ENCODE measurements around the gene OXSR1.

Gene OXSR1

DNA sequence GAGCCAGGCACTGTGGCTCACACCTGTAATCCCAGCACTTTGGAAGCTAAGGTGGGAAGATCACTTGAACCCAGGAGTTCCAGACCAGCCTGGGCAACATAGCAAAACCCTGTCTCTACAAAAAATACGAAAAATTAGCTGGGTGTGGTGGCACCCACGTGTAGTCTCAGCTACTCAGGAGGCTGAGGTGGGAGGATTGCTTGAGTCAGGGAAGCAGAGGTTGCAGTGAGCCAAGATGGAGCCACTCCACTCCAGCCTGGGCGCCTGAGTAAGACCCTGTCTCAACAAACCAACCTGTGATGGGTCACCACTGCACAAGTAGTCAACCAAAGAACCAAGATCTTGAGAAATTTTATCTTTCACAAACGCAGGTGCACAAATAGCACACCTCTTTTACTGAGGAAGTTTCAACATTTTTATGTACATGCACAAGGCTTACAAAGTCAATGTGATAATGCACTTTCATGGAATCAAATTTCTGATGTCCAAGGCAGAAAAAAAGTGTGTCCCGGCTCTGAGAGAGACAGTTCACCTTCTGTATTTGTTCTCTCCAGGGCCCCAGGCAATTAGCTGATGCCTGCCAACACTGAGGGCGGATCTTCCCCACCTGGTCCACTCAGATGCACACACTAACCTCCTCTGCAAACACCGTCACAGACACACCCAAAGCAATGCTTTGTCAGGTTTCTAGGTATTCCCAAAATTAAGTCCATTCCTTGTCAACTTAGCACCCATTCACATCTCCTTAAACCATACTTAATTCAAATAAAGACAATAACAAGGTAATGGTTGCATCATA is 40.8 kb upstream of the OXSR1 start:
- no peaks in the 10 kb centered on the region for H3K9me3 ChIP-seq (ENCODE audit: insufficient read depth, low read depth, low read length)
- H3K27me3 ChIP-seq (ENCODE audit: insufficient read depth, low read length, poor library complexity, severe bottlenecking): no peaks in the 10 kb centered on the region
- H3K36me3 ChIP-seq (ENCODE audit: insufficient read depth, low read length): peaks cover 65% of the 10 kb centered on the region; the same call in 1 of the 2 replicates
- no peak overlapping the region for H3K4me2 ChIP-seq (ENCODE audit: low read depth, low read length, poor library complexity, severe bottlenecking)
- no peak overlapping the region for H2AFZ ChIP-seq (ENCODE audit: low read length)
- TF ChIP-seq, protein P1, sequence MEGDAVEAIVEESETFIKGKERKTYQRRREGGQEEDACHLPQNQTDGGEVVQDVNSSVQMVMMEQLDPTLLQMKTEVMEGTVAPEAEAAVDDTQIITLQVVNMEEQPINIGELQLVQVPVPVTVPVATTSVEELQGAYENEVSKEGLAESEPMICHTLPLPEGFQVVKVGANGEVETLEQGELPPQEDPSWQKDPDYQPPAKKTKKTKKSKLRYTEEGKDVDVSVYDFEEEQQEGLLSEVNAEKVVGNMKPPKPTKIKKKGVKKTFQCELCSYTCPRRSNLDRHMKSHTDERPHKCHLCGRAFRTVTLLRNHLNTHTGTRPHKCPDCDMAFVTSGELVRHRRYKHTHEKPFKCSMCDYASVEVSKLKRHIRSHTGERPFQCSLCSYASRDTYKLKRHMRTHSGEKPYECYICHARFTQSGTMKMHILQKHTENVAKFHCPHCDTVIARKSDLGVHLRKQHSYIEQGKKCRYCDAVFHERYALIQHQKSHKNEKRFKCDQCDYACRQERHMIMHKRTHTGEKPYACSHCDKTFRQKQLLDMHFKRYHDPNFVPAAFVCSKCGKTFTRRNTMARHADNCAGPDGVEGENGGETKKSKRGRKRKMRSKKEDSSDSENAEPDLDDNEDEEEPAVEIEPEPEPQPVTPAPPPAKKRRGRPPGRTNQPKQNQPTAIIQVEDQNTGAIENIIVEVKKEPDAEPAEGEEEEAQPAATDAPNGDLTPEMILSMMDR (conservative IDR thresholded peaks at IDR 0.05; ENCODE audit: low read length): no peak
- no peak for TF ChIP-seq EZH2phosphoT487 (IDR thresholded peaks at IDR 0.05; ENCODE audit: borderline replicate concordance)
- no peaks in the 10 kb centered on the region for H3K9me2 ChIP-seq (replicated peaks; ENCODE audit: low read depth, low read length)
- H3K9ac ChIP-seq (ENCODE audit: low read depth, low read length, poor library complexity, severe bottlenecking): no peak overlapping the region
- no peaks in the 10 kb centered on the region for H3K79me2 ChIP-seq (ENCODE audit: insufficient read depth, low read length)
- H3K4me3 ChIP-seq (ENCODE audit: low read length, poor library complexity, severe bottlenecking): no peak overlapping the region
- H3K4me1 ChIP-seq (ENCODE audit: insufficient read depth, low read length, poor library complexity, severe bottlenecking): no peaks in the 10 kb centered on the region
- no peaks in the 10 kb centered on the region for H3F3A ChIP-seq (ENCODE audit: low read depth)
- H4K20me1 ChIP-seq (ENCODE audit: insufficient read depth, low read length, poor library complexity, severe bottlenecking): no peaks in the 10 kb centered on the region

DNA sequence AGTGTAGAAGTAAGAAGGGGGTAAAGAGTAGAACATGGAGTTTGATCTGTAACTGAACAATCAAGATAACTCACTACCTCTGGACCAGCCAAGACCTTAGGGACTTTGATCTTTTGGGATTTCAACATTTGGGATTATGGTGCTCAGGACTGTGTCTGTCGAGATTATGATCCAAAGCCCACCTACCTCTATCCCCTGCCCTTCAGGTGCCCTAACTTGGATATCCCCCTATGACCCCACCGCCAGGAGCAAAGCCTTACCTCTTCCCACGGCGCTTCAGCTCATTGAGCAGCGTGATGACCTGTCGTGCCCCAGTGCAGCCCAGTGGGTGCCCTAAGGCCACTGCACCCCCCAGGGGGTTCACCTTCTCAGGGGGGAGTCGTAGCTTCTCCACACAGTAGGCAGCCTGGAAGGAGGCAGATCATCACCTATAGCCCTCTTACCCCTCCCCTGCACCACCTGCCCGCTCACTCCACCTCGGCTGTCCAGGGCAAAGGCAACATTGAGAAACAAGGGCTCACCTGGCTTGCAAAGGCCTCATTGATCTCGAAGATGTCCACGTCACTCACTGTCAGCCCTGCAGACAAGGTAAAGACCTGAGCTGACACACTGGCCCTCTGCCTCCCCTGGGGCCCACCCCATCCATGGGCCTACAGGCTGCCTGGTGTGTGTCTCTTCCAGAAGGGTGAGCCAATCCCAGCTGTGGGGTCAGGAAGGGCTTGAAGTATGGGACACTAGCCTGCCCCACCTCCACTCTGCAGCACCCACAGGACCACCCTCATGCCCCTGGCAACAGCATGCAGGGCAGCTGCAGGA is 39.8 kb upstream of the OXSR1 start:
- no peaks in the 10 kb centered on the region for H3K4me1 ChIP-seq (ENCODE audit: insufficient read depth, low read length, poor library complexity, severe bottlenecking)
- no peaks in the 10 kb centered on the region for H3F3A ChIP-seq (ENCODE audit: low read depth)
- no peak overlapping the region for H3K4me2 ChIP-seq (ENCODE audit: low read depth, low read length, poor library complexity, severe bottlenecking)
- H3K79me2 ChIP-seq (ENCODE audit: insufficient read depth, low read length): no peaks in the 10 kb centered on the region
- no peak overlapping the region for H2AFZ ChIP-seq (ENCODE audit: low read length)
- H3K9ac ChIP-seq (ENCODE audit: low read depth, low read length, poor library complexity, severe bottlenecking): no peak overlapping the region
- no peaks in the 10 kb centered on the region for H3K27me3 ChIP-seq (ENCODE audit: insufficient read depth, low read length, poor library complexity, severe bottlenecking)
- no peaks in the 10 kb centered on the region for H3K9me2 ChIP-seq (replicated peaks; ENCODE audit: low read depth, low read length)
- H3K4me3 ChIP-seq (ENCODE audit: low read length, poor library complexity, severe bottlenecking): no peak overlapping the region
- no peaks in the 10 kb centered on the region for H4K20me1 ChIP-seq (ENCODE audit: insufficient read depth, low read length, poor library complexity, severe bottlenecking)
- TF ChIP-seq, protein P1 (conservative IDR thresholded peaks at IDR 0.05; ENCODE audit: low read length): no peak
- no peak for TF ChIP-seq EZH2phosphoT487 (IDR thresholded peaks at IDR 0.05; ENCODE audit: borderline replicate concordance)
- H3K9me3 ChIP-seq (ENCODE audit: insufficient read depth, low read depth, low read length): no peaks in the 10 kb centered on the region
- H3K36me3 ChIP-seq (ENCODE audit: insufficient read depth, low read length): peaks cover 66% of the 10 kb centered on the region; the same call in 1 of the 2 replicates

DNA sequence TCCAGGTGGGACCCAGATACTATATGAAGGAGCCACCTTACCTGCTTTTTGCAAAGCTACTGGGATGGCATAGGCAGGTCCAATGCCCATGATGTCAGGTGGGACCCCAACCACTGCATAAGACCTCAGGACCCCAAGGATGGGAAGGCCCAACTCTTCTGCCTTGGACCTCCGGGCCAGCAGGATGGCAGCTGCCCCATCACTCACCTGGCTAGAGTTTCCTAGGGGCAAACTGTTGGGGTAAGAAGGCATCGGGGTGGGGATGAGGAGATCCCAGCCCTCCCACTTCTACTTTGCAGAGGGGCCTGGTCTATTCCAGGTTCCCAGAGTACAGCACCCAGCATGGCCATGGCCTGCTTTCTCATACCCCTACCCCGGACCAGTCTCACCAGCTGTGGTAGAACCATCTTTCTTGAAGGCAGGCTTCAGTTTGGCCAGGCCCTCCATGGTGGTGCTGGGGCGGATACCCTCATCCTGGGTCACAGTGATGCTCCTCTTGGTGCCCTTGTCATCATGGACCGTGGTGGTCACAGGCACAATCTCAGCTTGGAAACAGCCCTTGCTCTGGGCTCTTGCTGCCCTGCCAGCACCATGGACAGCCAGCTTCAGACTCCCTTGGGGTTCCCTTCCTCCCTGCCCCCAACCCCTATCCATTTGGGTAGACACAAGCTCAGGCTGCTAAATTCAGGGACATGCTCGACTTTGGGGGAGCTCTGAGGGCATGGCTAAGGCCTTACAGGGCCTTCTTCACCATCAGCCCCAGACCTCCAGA is 39.0 kb upstream of the OXSR1 start:
- Histone ChIP-seq H3K4me2 (ENCODE audit: low read depth, low read length, poor library complexity, severe bottlenecking) (no peak overlapping the region), H4K20me1 (ENCODE audit: insufficient read depth, low read length, poor library complexity, severe bottlenecking) (peaks cover 4% of the 10 kb centered on the region), H3K9me2 (replicated peaks; ENCODE audit: low read depth, low read length) (no peaks in the 10 kb centered on the region), H3K9ac (ENCODE audit: low read depth, low read length, poor library complexity, severe bottlenecking) (no peak overlapping the region), H3K27me3 (ENCODE audit: insufficient read depth, low read length, poor library complexity, severe bottlenecking) (no peaks in the 10 kb centered on the region), H3K9me3 (ENCODE audit: insufficient read depth, low read depth, low read length) (no peaks in the 10 kb centered on the region), H3F3A (ENCODE audit: low read depth) (no peaks in the 10 kb centered on the region), H3K4me1 (ENCODE audit: insufficient read depth, low read length, poor library complexity, severe bottlenecking) (no peaks in the 10 kb centered on the region), H3K4me3 (ENCODE audit: low read length, poor library complexity, severe bottlenecking) (no peak overlapping the region), H3K79me2 (ENCODE audit: insufficient read depth, low read length) (no peaks in the 10 kb centered on the region), H2AFZ (ENCODE audit: low read length) (no peak overlapping the region), H3K36me3 (ENCODE audit: insufficient read depth, low read length) (peaks cover 68% of the 10 kb centered on the region; the same call in 1 of the 2 replicates)
- no peak for TF ChIP-seq EZH2phosphoT487 (IDR thresholded peaks at IDR 0.05; ENCODE audit: borderline replicate concordance)
- TF ChIP-seq, protein P1 (conservative IDR thresholded peaks at IDR 0.05; ENCODE audit: low read length): no peak

Data from Loucy (cell line).